BLaER1 (cell line): ENCODE measurements around the gene PLCG2.
A peak's percentile ranks its signal among the peaks of the same experiment; 100 is the strongest.

Source experiments
- H3K27ac ChIP-seq: shearing (Covaris generic); formaldehyde crosslinking; 2 replicates; pipeline ENCODE4 v1.8.1; 2022
- H3K27me3 ChIP-seq: shearing (Covaris generic); formaldehyde crosslinking; 2 replicates; pipeline ENCODE4 v1.8.1; 2022
- H3K36me3 ChIP-seq: shearing (Covaris generic); formaldehyde crosslinking; 2 replicates; pipeline ENCODE4 v1.8.1; 2022
- H3K4me1 ChIP-seq: shearing (Covaris generic); formaldehyde crosslinking; 2 replicates; pipeline ENCODE4 v1.8.1; 2022
- H3K4me2 ChIP-seq: shearing (Covaris generic); formaldehyde crosslinking; 2 replicates; pipeline ENCODE4 v1.8.1; 2022
- H3K4me3 ChIP-seq: shearing (Covaris generic); formaldehyde crosslinking; 2 replicates; pipeline ENCODE4 v1.8.1; 2022
- H3K9ac ChIP-seq: shearing (Covaris generic); formaldehyde crosslinking; 2 replicates; pipeline ENCODE4 v1.8.1; 2022
- H3K9me3 ChIP-seq: shearing (Covaris generic); formaldehyde crosslinking; 2 replicates; pipeline ENCODE4 v1.8.1; 2022
- H4K20me1 ChIP-seq: shearing (Covaris generic); formaldehyde crosslinking; 2 replicates; pipeline ENCODE4 v1.8.1; 2022
- Cebpa-rat ChIP-seq: shearing (Covaris generic); IDR thresholded peaks from 2 replicates; pipeline ENCODE4 v1.8.1; 2022

The PLCG2 gene

GRCh38 chr16:81778861-81779535, at the start of gene PLCG2:
Gene PLCG2, plus strand, starts transcription at chr16:81779291. Its CDS starts 6,699 bp downstream, at chr16:81785990.
- Histone ChIP-seq H3K36me3 (no peaks in the 10 kb centered on the region), H3K4me1 (peaks cover 69% of the 10 kb centered on the region), H3K4me3 (peak within 1 kb of the TSS; percentile 99), H3K27me3 (no peaks in the 10 kb centered on the region), H4K20me1 (peaks cover 36% of the 10 kb centered on the region), H3K4me2 (peak within 1 kb of the TSS; percentile 97), H3K9me3 (no peaks in the 10 kb centered on the region), H3K9ac (peak within 1 kb of the TSS; percentile 86), H3K27ac (peak within 1 kb of the TSS; percentile 83)
- no peak for TF ChIP-seq Cebpa-rat

GRCh38 chr16:81729451-81729850, 49.6 kb upstream of the PLCG2 start:
- H3K27ac ChIP-seq: peak overlapping the region; percentile 61
- H3K4me3 ChIP-seq: no peak overlapping the region
- H3K9ac ChIP-seq: no peak overlapping the region
- H3K4me2 ChIP-seq: peak overlapping the region; percentile 91
- H3K4me1 ChIP-seq: peaks cover 54% of the 10 kb centered on the region
- no peak for TF ChIP-seq Cebpa-rat
- H3K36me3 ChIP-seq: no peaks in the 10 kb centered on the region
- no peaks in the 10 kb centered on the region for H3K27me3 ChIP-seq
- H3K9me3 ChIP-seq: no peaks in the 10 kb centered on the region
- H4K20me1 ChIP-seq: no peaks in the 10 kb centered on the region

- H3K4me1 ChIP-seq: peaks cover 52% of the 10 kb centered on the region
- peak overlapping the region; percentile 54; the same call in 1 of the 2 replicates for H3K9ac ChIP-seq
- TF ChIP-seq Cebpa-rat: no peak
- H3K9me3 ChIP-seq: no peaks in the 10 kb centered on the region
- no peaks in the 10 kb centered on the region for H3K36me3 ChIP-seq
- no peaks in the 10 kb centered on the region for H4K20me1 ChIP-seq
- peak overlapping the region; percentile 91 for H3K4me2 ChIP-seq
- H3K4me3 ChIP-seq: peak overlapping the region; percentile 60
- no peaks in the 10 kb centered on the region for H3K27me3 ChIP-seq
- peak overlapping the region; percentile 61 for H3K27ac ChIP-seq
Measured at GRCh38 chr16:81730090-81731051, 48.7 kb upstream of the PLCG2 start.

GRCh38 chr16:81731649-81732048, 47.4 kb upstream of the PLCG2 start:
- Histone ChIP-seq H3K4me2 (peak overlapping the region; percentile 91), H3K36me3 (no peaks in the 10 kb centered on the region), H3K27ac (no peak overlapping the region), H3K9ac (no peak overlapping the region), H4K20me1 (no peaks in the 10 kb centered on the region), H3K4me1 (peaks cover 41% of the 10 kb centered on the region), H3K4me3 (no peak overlapping the region), H3K9me3 (no peaks in the 10 kb centered on the region), H3K27me3 (no peaks in the 10 kb centered on the region)
- no peak for TF ChIP-seq Cebpa-rat

- no peak overlapping the region for H3K27ac ChIP-seq
- no peaks in the 10 kb centered on the region for H3K27me3 ChIP-seq
- TF ChIP-seq Cebpa-rat: no peak
- no peaks in the 10 kb centered on the region for H4K20me1 ChIP-seq
- no peak overlapping the region for H3K9ac ChIP-seq
- no peaks in the 10 kb centered on the region for H3K9me3 ChIP-seq
- peaks cover 45% of the 10 kb centered on the region for H3K4me1 ChIP-seq
- H3K36me3 ChIP-seq: no peaks in the 10 kb centered on the region
- no peak overlapping the region for H3K4me3 ChIP-seq
- H3K4me2 ChIP-seq: no peak overlapping the region
Measured at GRCh38 chr16:81732699-81733098, 46.4 kb upstream of the PLCG2 start.

GRCh38 chr16:81733295-81733694, 45.8 kb upstream of the PLCG2 start:
- H3K27ac ChIP-seq: no peak overlapping the region
- no peak for TF ChIP-seq Cebpa-rat
- H4K20me1 ChIP-seq: no peaks in the 10 kb centered on the region

GRCh38 chr16:81734632-81735434, 44.3 kb upstream of the PLCG2 start:
- no peak overlapping the region for H3K27ac ChIP-seq

More at GRCh38 chr16:81733295-81733694, 45.8 kb upstream of the PLCG2 start:
- Histone ChIP-seq H3K9me3 (no peaks in the 10 kb centered on the region), H3K4me3 (no peak overlapping the region), H3K36me3 (no peaks in the 10 kb centered on the region), H3K4me2 (no peak overlapping the region), H3K4me1 (peaks cover 49% of the 10 kb centered on the region), H3K9ac (no peak overlapping the region), H3K27me3 (no peaks in the 10 kb centered on the region)

GRCh38 chr16:81737885-81738536, 41.1 kb upstream of the PLCG2 start:
- H3K4me3 ChIP-seq: peak overlapping the region; percentile 54
- peaks cover 43% of the 10 kb centered on the region for H3K4me1 ChIP-seq
- no peaks in the 10 kb centered on the region for H3K27me3 ChIP-seq
- no peaks in the 10 kb centered on the region for H3K36me3 ChIP-seq
- peak overlapping the region; percentile 68 for H3K9ac ChIP-seq
- TF ChIP-seq Cebpa-rat: no peak
- peak overlapping the region; percentile 91 for H3K4me2 ChIP-seq
- no peaks in the 10 kb centered on the region for H4K20me1 ChIP-seq
- H3K27ac ChIP-seq: peak overlapping the region; percentile 67
- H3K9me3 ChIP-seq: no peaks in the 10 kb centered on the region

More at GRCh38 chr16:81734632-81735434, 44.3 kb upstream of the PLCG2 start:
- Histone ChIP-seq H3K9me3 (no peaks in the 10 kb centered on the region), H3K4me3 (no peak overlapping the region), H3K36me3 (no peaks in the 10 kb centered on the region), H3K4me1 (peaks cover 49% of the 10 kb centered on the region), H4K20me1 (no peaks in the 10 kb centered on the region), H3K27me3 (no peaks in the 10 kb centered on the region), H3K4me2 (no peak overlapping the region), H3K9ac (no peak overlapping the region)
- TF ChIP-seq Cebpa-rat: no peak
